HepG2 (cell line): Measurements from ENCODE around the gene TTC24. TPM values are rescaled to one million over a fixed set of nuclear protein-coding genes. Genes with fewer than 3 reads are reported as not detected.

Source experiments
- ARID2 ChIP-seq: sonication (generic); formaldehyde crosslinking; IDR thresholded peaks from 2 replicates; pipeline ENCODE4 v1.8.1; 2022; ENCODE audit warnings: mild to moderate bottlenecking, missing genetic modification reagents, borderline replicate concordance
- BORCS8-MEF2B ChIP-seq: sonication (generic); formaldehyde crosslinking; IDR thresholded peaks from 2 replicates; pipeline ENCODE4 v1.8.0; 2022; ENCODE audit warnings: mild to moderate bottlenecking, missing genetic modification reagents
- CENPT ChIP-seq: sonication (generic); formaldehyde crosslinking; IDR thresholded peaks from 2 replicates; pipeline ENCODE4 v1.8.0; 2022; ENCODE audit warnings: low read depth, mild to moderate bottlenecking, moderate library complexity, missing genetic modification reagents
- DNMT1 ChIP-seq: sonication (generic); formaldehyde crosslinking; IDR thresholded peaks from 2 replicates; pipeline ENCODE4 v1.5.1; 2020; ENCODE audit warnings: mild to moderate bottlenecking, missing genetic modification reagents
- ESRRA ChIP-seq: sonication (generic); formaldehyde crosslinking; IDR thresholded peaks from 2 replicates; pipeline ENCODE4 v1.5.1; 2020; ENCODE audit warnings: mild to moderate bottlenecking, low read depth, missing genetic modification reagents
- HOXA7 ChIP-seq: sonication (generic); formaldehyde crosslinking; IDR thresholded peaks from 2 replicates; pipeline ENCODE4 v1.8.1; 2022; ENCODE audit warnings: mild to moderate bottlenecking, missing genetic modification reagents, moderate library complexity
- KDM5B ChIP-seq: sonication (generic); formaldehyde crosslinking; IDR thresholded peaks from 2 replicates; pipeline ENCODE4 v1.4.0; 2020; ENCODE audit warnings: missing genetic modification reagents, mild to moderate bottlenecking, borderline replicate concordance
- KMT2A ChIP-seq: sonication (generic); formaldehyde crosslinking; IDR thresholded peaks from 2 replicates; pipeline ENCODE4 v1.4.0; 2020; ENCODE audit warnings: missing genetic modification reagents
- MTA1 ChIP-seq: sonication (generic); formaldehyde crosslinking; IDR thresholded peaks from 2 replicates; pipeline ENCODE4 v1.4.0; 2020; ENCODE audit warnings: missing genetic modification reagents, mild to moderate bottlenecking, borderline replicate concordance
- MYC ChIP-seq: sonication (generic); formaldehyde crosslinking; IDR thresholded peaks from 2 replicates; pipeline ENCODE4 v1.9.0; 2021; ENCODE audit warnings: missing genetic modification reagents, borderline replicate concordance
- NR2C2 ChIP-seq: sonication (generic); formaldehyde crosslinking; IDR thresholded peaks from 2 replicates; pipeline ENCODE4 v1.4.0; 2020; ENCODE audit warnings: missing genetic modification reagents, mild to moderate bottlenecking, moderate library complexity, borderline replicate concordance
- PLRG1 ChIP-seq: fragments of 450-650 bp; conservative IDR thresholded peaks from 2 replicates; pipeline ENCODE4 v1.6.1; 2016
- RELA ChIP-seq: sonication (generic); formaldehyde crosslinking; IDR thresholded peaks from 2 replicates; pipeline ENCODE4 v1.4.0; 2020; ENCODE audit warnings: missing genetic modification reagents
- REST ChIP-seq, 2 experiments: IDR thresholded peaks; 2 replicates each; pipeline ENCODE4 v1.6.1; 2011 to 2012; ENCODE audit warnings: low read length in 2 of 2, borderline replicate concordance in 1 of 2, low read depth in 1 of 2, mild to moderate bottlenecking in 1 of 2, moderate library complexity in 1 of 2
- RFX5 ChIP-seq: IDR thresholded peaks from 2 replicates; pipeline ENCODE4 v1.6.1; 2011; ENCODE audit warnings: low read depth, low read length, improper control_type of control experiment
- SRSF4 ChIP-seq: fragments of 200-400 bp; formaldehyde crosslinking; IDR thresholded peaks from one replicate; pipeline ENCODE4 v1.6.1; 2018; ENCODE audit warnings: mild to moderate bottlenecking, low read depth, low read length, moderate library complexity; ENCODE audit not compliant: poor library complexity, severe bottlenecking
- ZFP62 ChIP-seq: sonication (generic); formaldehyde crosslinking; IDR thresholded peaks from 2 replicates; pipeline ENCODE4 v1.4.0; 2020; ENCODE audit warnings: missing genetic modification reagents
- ZNF256 ChIP-seq: sonication (generic); formaldehyde crosslinking; conservative IDR thresholded peaks from 2 replicates; pipeline ENCODE4 v1.4.0; 2020; ENCODE audit warnings: missing genetic modification reagents
- ZNF33B ChIP-seq: sonication (generic); formaldehyde crosslinking; IDR thresholded peaks from 2 replicates; pipeline ENCODE4 v1.5.1; 2020; ENCODE audit warnings: mild to moderate bottlenecking, missing genetic modification reagents
- ZNF34 ChIP-seq: sonication (generic); formaldehyde crosslinking; IDR thresholded peaks from 2 replicates; pipeline ENCODE4 v1.4.0; 2020; ENCODE audit warnings: mild to moderate bottlenecking, missing genetic modification reagents, borderline replicate concordance
- ZNF576 ChIP-seq: sonication (generic); formaldehyde crosslinking; IDR thresholded peaks from 2 replicates; pipeline ENCODE4 v1.4.0; 2020; ENCODE audit warnings: mild to moderate bottlenecking, missing genetic modification reagents
- ZNF672 ChIP-seq: sonication (generic); formaldehyde crosslinking; IDR thresholded peaks from 2 replicates; pipeline ENCODE4 v1.8.1; 2022; ENCODE audit warnings: missing genetic modification reagents
- ZNF746 ChIP-seq: sonication (generic); formaldehyde crosslinking; IDR thresholded peaks from 2 replicates; pipeline ENCODE4 v1.8.0; 2022; ENCODE audit warnings: mild to moderate bottlenecking, missing genetic modification reagents
- ZNF782 ChIP-seq: sonication (generic); formaldehyde crosslinking; IDR thresholded peaks from 2 replicates; pipeline ENCODE4 v1.4.0; 2020; ENCODE audit warnings: missing genetic modification reagents, mild to moderate bottlenecking, borderline replicate concordance
- polyA plus RNA-seq, 8 experiments: library from polyadenylated mRNA; depleted of rRNA in 3 of 8; stranded (reverse) in 7 of 8; unstranded in 1 of 8; fragments of >200 nt; fragmentation: Illumina TruSeq in 4 of 8; extraction: Trizol in 4 of 8; gene quantifications; 2 replicates each; pipeline versions ENCODE4 v1.2.1 to v1.2.3, GENCODE V29; 2011 to 2016; ENCODE audit warnings: low read depth in 4 of 8, missing spikeins in 1 of 8, mixed read lengths in 1 of 8; ENCODE audit not compliant: insufficient read depth in 1 of 8
- total RNA-seq, 5 experiments: library from RNA; depleted of rRNA; stranded (reverse); fragments of >200 nt; fragmentation: Illumina TruSeq; extraction: Trizol; gene quantifications; 2 replicates each; pipeline ENCODE4 v1.2.3, GENCODE V29; 2016; ENCODE audit warnings: low read depth in 1 of 5

TTC24 gene
- total and polyA plus RNA-seq, 2 of the 13 experiments (the other 11 are each of a cell fraction or from before 2014, with no cell fraction given), result 0.13 to 0.18 TPM

- TF ChIP-seq ARID2 (peak; percentile 76; the same call in 1 of the 2 replicates), SRSF4 (no peak), RELA (CRISPR knock-in tag) (no peak), ZFP62 (no peak), ZNF782 (peak; percentile 59; the same call in 1 of the 2 replicates), ZNF34 (CRISPR knock-in tag) (no peak), HOXA7 (CRISPR knock-in tag) (no peak), MTA1 (CRISPR knock-in tag) (no peak), ZNF746 (CRISPR knock-in tag) (no peak), KMT2A (CRISPR knock-in tag) (peak; percentile 66), ZNF256 (CRISPR knock-in tag) (no peak), PLRG1 (no peak), RFX5 (no peak), CENPT (CRISPR knock-in tag) (no peak), ZNF576 (CRISPR knock-in tag) (no peak), KDM5B (peak; percentile 66; the same call in 1 of the 2 replicates), ESRRA (CRISPR knock-in tag) (no peak), ZNF672 (CRISPR knock-in tag) (no peak), NR2C2 (peak; percentile 68; the same call in 1 of the 2 replicates), REST (IDR thresholded peaks at IDR 0.05; ENCODE audit: borderline replicate concordance in 1 of 2, low read depth in 1 of 2, low read length in 2 of 2) (peak in 1 of 2 experiments; percentile 58; a peak in 1 of 4 replicates), DNMT1 (CRISPR knock-in tag) (no peak), MYC (CRISPR knock-in tag) (peak; percentile 98), ZNF33B (0 out of 2 replicates have a peak, but pooled peaks have one; percentile 33), BORCS8-MEF2B (CRISPR knock-in tag) (peak; percentile 62; the same call in 1 of the 2 replicates)
Measured at GRCh38 chr1:156601122-156601830, 21.8 kb downstream of the TTC24 start, which contains the start of gene GPATCH4 (continued).
